ENCODE data around the gene RNF213.

- TF ChIP-seq CTCF (IDR thresholded peaks at IDR 0.05; ENCODE audit: low read depth, low read length, missing input control), result no peak
- no peak for TF ChIP-seq JUND (IDR thresholded peaks at IDR 0.05)
- no peak for TF ChIP-seq YY1 (IDR thresholded peaks at IDR 0.05)
- no peak for TF ChIP-seq ZBTB33 (IDR thresholded peaks at IDR 0.05)
These were observed 14.3 kb downstream of the RNF213 start for GRCh38 chr17:80274871-80275449.

Data from liver (tissue), 3 donors.